HG03460 (cell line): ENCODE measurements around the gene PLEKHG3.
"Not testable (repeated sequence)": the region's sequence is repeated elsewhere in the genome, so short reads cannot be mapped to it uniquely, and the experiment has no call there.

Experiments used
- ATAC-seq: cut with Tn5 transposase; IDR thresholded peaks from one replicate; pipeline ENCODE4 v1.9.1; 2021; ENCODE audit not compliant: unreplicated experiment

Gene PLEKHG3

GRCh38 chr14:64686282-64686615 lies 18.0 kb upstream of the PLEKHG3 start:
- ATAC-seq = no peak

GRCh38 chr14:64688031-64688430 lies 16.2 kb upstream of the PLEKHG3 start:
- ATAC-seq = no peak

- no peak for ATAC-seq
Measured at GRCh38 chr14:64688811-64689281, 15.4 kb upstream of the PLEKHG3 start.

- no peak for ATAC-seq
Measured at GRCh38 chr14:64689289-64689688, 14.9 kb upstream of the PLEKHG3 start.

- not testable (repeated sequence) for ATAC-seq
Measured at GRCh38 chr14:64690607-64691006, 13.6 kb upstream of the PLEKHG3 start.

GRCh38 chr14:64691376-64691775 lies 12.8 kb upstream of the PLEKHG3 start:
- ATAC-seq = no peak

- no peak for ATAC-seq
Measured at GRCh38 chr14:64692189-64692985, 11.8 kb upstream of the PLEKHG3 start.

- no peak for ATAC-seq
Measured at GRCh38 chr14:64692986-64693809, 11.0 kb upstream of the PLEKHG3 start.

GRCh38 chr14:64693810-64694165 lies 10.4 kb upstream of the PLEKHG3 start:
- no peak for ATAC-seq

GRCh38 chr14:64695071-64695470 lies 9.2 kb upstream of the PLEKHG3 start:
- no peak for ATAC-seq

GRCh38 chr14:64696355-64696857 lies 7.8 kb upstream of the PLEKHG3 start:
- ATAC-seq = no peak

GRCh38 chr14:64698903-64699302 lies 5.3 kb upstream of the PLEKHG3 start:
- no peak for ATAC-seq

- ATAC-seq = no peak
Measured at GRCh38 chr14:64700290-64700689, 3.9 kb upstream of the PLEKHG3 start.

GRCh38 chr14:64700894-64701293 lies 3.3 kb upstream of the PLEKHG3 start:
- ATAC-seq = no peak

- no peak for ATAC-seq
Measured at GRCh38 chr14:64701660-64702059, 2.6 kb upstream of the PLEKHG3 start.

- no peak for ATAC-seq
Measured at GRCh38 chr14:64702493-64703394, 1.5 kb upstream of the PLEKHG3 start.

GRCh38 chr14:64703395-64704142 lies 655 bp upstream of the PLEKHG3 start:
- no peak for ATAC-seq

GRCh38 chr14:64704743-64705380 lies 638 bp downstream of the PLEKHG3 start:
- ATAC-seq = no peak

- ATAC-seq = no peak
Measured at GRCh38 chr14:64705381-64706118, 1.3 kb downstream of the PLEKHG3 start.
